Activated CD4-positive, alpha-beta memory T cell treated with anti-CD3 and anti-CD28 coated beads, Interleukin-2, amount 10 ng/mL, durations not matched to agents 7 days and 5 days (primary cell): ENCODE data around the gene DSG4. TPM values are rescaled to one million over a fixed set of nuclear protein-coding genes. Genes with fewer than 3 reads are reported as not detected.
"Not testable (repeated sequence)": the region's sequence is repeated elsewhere in the genome, so short reads cannot be mapped to it uniquely, and the experiment has no call there.

ENCODE experiments used
- CTCF ChIA-PET: fragments of 350-600 bp; sonication (Branson Sonifier 250); formaldehyde crosslinking; loops from one replicate; lab custom pipeline; 2021; ENCODE audit warnings: antibody characterized with exemption, inconsistent platforms; lab: Charles Lee
- POLR2A ChIA-PET: fragments of 350-600 bp; sonication (Branson Sonifier 250); formaldehyde crosslinking; loops from one replicate; lab custom pipeline; 2021; ENCODE audit warnings: antibody characterized with exemption; lab: Charles Lee
- DNase-seq: peaks from one replicate; pipeline ENCODE4 v3.0.0-alpha.2; 2020
- H3K27ac Mint-ChIP-seq: one replicate; pipeline ENCODE4 v1.8.0; 2021; ENCODE audit warnings: mild to moderate bottlenecking, mixed read lengths
- H3K27me3 Mint-ChIP-seq: one replicate; pipeline ENCODE4 v1.8.0; 2021; ENCODE audit warnings: mixed read lengths
- H3K36me3 Mint-ChIP-seq: one replicate; pipeline ENCODE4 v1.8.0; 2021; ENCODE audit warnings: low read depth, mixed read lengths
- H3K4me1 Mint-ChIP-seq: one replicate; pipeline ENCODE4 v1.8.0; 2021; ENCODE audit warnings: mixed read lengths
- H3K4me3 Mint-ChIP-seq: one replicate; pipeline ENCODE4 v1.8.0; 2021; ENCODE audit warnings: mild to moderate bottlenecking, mixed read lengths
- H3K9me3 Mint-ChIP-seq: one replicate; pipeline ENCODE4 v1.8.0; 2021; ENCODE audit warnings: mixed read lengths
- total RNA-seq, 2 experiments: library from RNA; stranded (reverse); gene quantifications; one replicate each; pipeline ENCODE4 v1.2.3, GENCODE V29; 2021

Gene DSG4
- total RNA-seq: not detected

GRCh38 chr18:31376477-31376876 lies at the start of gene DSG4:
Gene DSG4, plus strand, starts transcription at chr18:31376777. Its CDS starts 135 bp downstream, at chr18:31376912.
- Mint-ChIP-seq H3K27ac (no peak within 1 kb of the TSS), H3K27me3 (no peaks in the 10 kb centered on the region), H3K9me3 (no peaks in the 10 kb centered on the region), H3K36me3 (no peaks in the 10 kb centered on the region), H3K4me3 (no peak within 1 kb of the TSS), H3K4me1 (no peaks in the 10 kb centered on the region)
- CTCF ChIA-PET: no interaction called here
- POLR2A ChIA-PET: no interaction called here
- DNase-seq: no peak

GRCh38 chr18:31329787-31330438 lies 46.7 kb upstream of the DSG4 start:
- H3K27ac Mint-ChIP-seq: no peak overlapping the region
- POLR2A ChIA-PET: no interaction called here
- no peaks in the 10 kb centered on the region for H3K4me1 Mint-ChIP-seq
- no peaks in the 10 kb centered on the region for H3K9me3 Mint-ChIP-seq
- H3K36me3 Mint-ChIP-seq: no peaks in the 10 kb centered on the region
- no peaks in the 10 kb centered on the region for H3K27me3 Mint-ChIP-seq
- CTCF ChIA-PET: no interaction called here
- no peak overlapping the region for H3K4me3 Mint-ChIP-seq
- DNase-seq: no peak

GRCh38 chr18:31343454-31343853 lies 33.1 kb upstream of the DSG4 start:
- ChIA-PET POLR2A (no interaction called here), CTCF (no interaction called here)
- no peaks in the 10 kb centered on the region for H3K36me3 Mint-ChIP-seq
- no peak overlapping the region for H3K27ac Mint-ChIP-seq
- H3K9me3 Mint-ChIP-seq: peaks cover 2% of the 10 kb centered on the region
- DNase-seq: no peak
- H3K27me3 Mint-ChIP-seq: no peaks in the 10 kb centered on the region
- H3K4me3 Mint-ChIP-seq: no peak overlapping the region
- no peaks in the 10 kb centered on the region for H3K4me1 Mint-ChIP-seq

- POLR2A ChIA-PET, H3K4me3 Mint-ChIP-seq, CTCF ChIA-PET, H3K9me3 Mint-ChIP-seq, H3K4me1 Mint-ChIP-seq, H3K36me3 Mint-ChIP-seq, H3K27ac Mint-ChIP-seq, DNase-seq, H3K27me3 Mint-ChIP-seq: not testable (repeated sequence)
Observed at GRCh38 chr18:31353336-31353735, 23.2 kb upstream of the DSG4 start.

- H3K27ac Mint-ChIP-seq: no peak overlapping the region
- H3K4me1 Mint-ChIP-seq: no peaks in the 10 kb centered on the region
- no peaks in the 10 kb centered on the region for H3K27me3 Mint-ChIP-seq
- H3K36me3 Mint-ChIP-seq: no peaks in the 10 kb centered on the region
- ChIA-PET POLR2A (no interaction called here), CTCF (no interaction called here)
- DNase-seq: no peak
- H3K9me3 Mint-ChIP-seq: peaks cover 7% of the 10 kb centered on the region
- H3K4me3 Mint-ChIP-seq: no peak overlapping the region
Observed at GRCh38 chr18:31354990-31355389, 21.6 kb upstream of the DSG4 start.

GRCh38 chr18:31356025-31356424 lies 20.6 kb upstream of the DSG4 start:
- Mint-ChIP-seq H3K9me3 (peaks cover 7% of the 10 kb centered on the region), H3K27ac (no peak overlapping the region), H3K4me3 (no peak overlapping the region), H3K27me3 (no peaks in the 10 kb centered on the region), H3K36me3 (no peaks in the 10 kb centered on the region), H3K4me1 (no peaks in the 10 kb centered on the region)
- CTCF ChIA-PET: no interaction called here
- POLR2A ChIA-PET: no interaction called here
- no peak for DNase-seq

GRCh38 chr18:31364190-31364589 lies 12.4 kb upstream of the DSG4 start:
- CTCF ChIA-PET: no interaction called here
- H3K9me3 Mint-ChIP-seq: peaks cover 10% of the 10 kb centered on the region
- no peak for DNase-seq
- no peaks in the 10 kb centered on the region for H3K27me3 Mint-ChIP-seq
- H3K27ac Mint-ChIP-seq: no peak overlapping the region
- POLR2A ChIA-PET: no interaction called here
- no peaks in the 10 kb centered on the region for H3K4me1 Mint-ChIP-seq
- no peak overlapping the region for H3K4me3 Mint-ChIP-seq
- no peaks in the 10 kb centered on the region for H3K36me3 Mint-ChIP-seq

GRCh38 chr18:31369478-31369877 lies 7.1 kb upstream of the DSG4 start:
- no peaks in the 10 kb centered on the region for H3K4me1 Mint-ChIP-seq
- no peak overlapping the region for H3K27ac Mint-ChIP-seq
- no peaks in the 10 kb centered on the region for H3K27me3 Mint-ChIP-seq
- no peaks in the 10 kb centered on the region for H3K36me3 Mint-ChIP-seq
- no peaks in the 10 kb centered on the region for H3K9me3 Mint-ChIP-seq
- ChIA-PET CTCF (no interaction called here), POLR2A (no interaction called here)
- no peak overlapping the region for H3K4me3 Mint-ChIP-seq
- no peak for DNase-seq

- no peak for DNase-seq
- no peak overlapping the region for H3K27ac Mint-ChIP-seq
- POLR2A ChIA-PET: no interaction called here
Observed at GRCh38 chr18:31371989-31372388, 4.6 kb upstream of the DSG4 start.

GRCh38 chr18:31373641-31374040 lies 2.9 kb upstream of the DSG4 start:
- CTCF ChIA-PET: interaction anchor here (0.6 kb wide), 1 partner anchor 23 kb away, joined by 3 read pairs; no protein-coding TSS in a partner anchor

More at GRCh38 chr18:31371989-31372388, 4.6 kb upstream of the DSG4 start:
- H3K9me3 Mint-ChIP-seq: no peaks in the 10 kb centered on the region
- H3K36me3 Mint-ChIP-seq: no peaks in the 10 kb centered on the region
- CTCF ChIA-PET: no interaction called here
- H3K4me3 Mint-ChIP-seq: no peak overlapping the region
- H3K4me1 Mint-ChIP-seq: no peaks in the 10 kb centered on the region
- H3K27me3 Mint-ChIP-seq: no peaks in the 10 kb centered on the region

GRCh38 chr18:31380912-31381311 lies 4.3 kb downstream of the DSG4 start:
- no peaks in the 10 kb centered on the region for H3K27me3 Mint-ChIP-seq
- no peak for DNase-seq
- CTCF ChIA-PET: no interaction called here
- H3K27ac Mint-ChIP-seq: no peak overlapping the region
- POLR2A ChIA-PET: no interaction called here
- H3K9me3 Mint-ChIP-seq: no peaks in the 10 kb centered on the region
- H3K4me3 Mint-ChIP-seq: no peak overlapping the region
- no peaks in the 10 kb centered on the region for H3K4me1 Mint-ChIP-seq
- no peaks in the 10 kb centered on the region for H3K36me3 Mint-ChIP-seq

More at GRCh38 chr18:31373641-31374040, 2.9 kb upstream of the DSG4 start:
- H3K36me3 Mint-ChIP-seq: no peaks in the 10 kb centered on the region
- H3K4me1 Mint-ChIP-seq: no peaks in the 10 kb centered on the region
- no peak overlapping the region for H3K27ac Mint-ChIP-seq
- DNase-seq: no peak
- H3K4me3 Mint-ChIP-seq: no peak overlapping the region
- H3K27me3 Mint-ChIP-seq: no peaks in the 10 kb centered on the region
- POLR2A ChIA-PET: no interaction called here
- H3K9me3 Mint-ChIP-seq: no peaks in the 10 kb centered on the region

- H3K36me3 Mint-ChIP-seq: no peaks in the 10 kb centered on the region
- no peak overlapping the region for H3K4me3 Mint-ChIP-seq
- DNase-seq: no peak
- H3K4me1 Mint-ChIP-seq: no peaks in the 10 kb centered on the region
- H3K27ac Mint-ChIP-seq: no peak overlapping the region
- POLR2A ChIA-PET: no interaction called here
- CTCF ChIA-PET: no interaction called here
- H3K9me3 Mint-ChIP-seq: no peaks in the 10 kb centered on the region
- no peaks in the 10 kb centered on the region for H3K27me3 Mint-ChIP-seq
Observed at GRCh38 chr18:31382107-31382506, 5.5 kb downstream of the DSG4 start.

GRCh38 chr18:31386741-31387140 lies 10.2 kb downstream of the DSG4 start:
- H3K9me3 Mint-ChIP-seq: no peaks in the 10 kb centered on the region
- H3K4me3 Mint-ChIP-seq: no peak overlapping the region
- no peak for DNase-seq
- ChIA-PET CTCF (no interaction called here), POLR2A (no interaction called here)
- no peaks in the 10 kb centered on the region for H3K36me3 Mint-ChIP-seq
- no peaks in the 10 kb centered on the region for H3K27me3 Mint-ChIP-seq
- H3K27ac Mint-ChIP-seq: no peak overlapping the region
- no peaks in the 10 kb centered on the region for H3K4me1 Mint-ChIP-seq

- no peaks in the 10 kb centered on the region for H3K27me3 Mint-ChIP-seq
- no peak for DNase-seq
- H3K4me1 Mint-ChIP-seq: no peaks in the 10 kb centered on the region
- ChIA-PET POLR2A (no interaction called here), CTCF (no interaction called here)
- H3K36me3 Mint-ChIP-seq: no peaks in the 10 kb centered on the region
- H3K27ac Mint-ChIP-seq: no peak overlapping the region
- H3K4me3 Mint-ChIP-seq: no peak overlapping the region
- no peaks in the 10 kb centered on the region for H3K9me3 Mint-ChIP-seq
Observed at GRCh38 chr18:31393286-31393685, 16.7 kb downstream of the DSG4 start.
